Cardiac muscle cell (in vitro differentiated cells and primary cell): ENCODE results near the gene ASPG. TPM values are rescaled to one million over a fixed set of nuclear protein-coding genes. Genes with fewer than 3 reads are reported as not detected.
A peak's percentile ranks its signal among the peaks of the same experiment; 100 is the strongest.

Experiments used
- DNase-seq, 2 donors: peaks; one replicate each; pipeline versions ENCODE4 v3.0.0 to v3.0.0-alpha.2; 2010 to 2017; ENCODE audit warnings: low read depth in 1 of 2, low spot score in 1 of 2
- H3K27ac ChIP-seq: fragments of 200-600 bp; sonication (generic); 2 replicates; pipeline ENCODE4 v1.5.1; 2016
- H3K27me3 ChIP-seq: fragments of 200-600 bp; sonication (generic); 2 replicates; pipeline ENCODE4 v1.6.0; 2016; ENCODE audit warnings: control low read depth
- H3K36me3 ChIP-seq: fragments of 200-600 bp; sonication (generic); 2 replicates; pipeline ENCODE4 v1.5.1; 2016; ENCODE audit warnings: control low read depth
- H3K4me1 ChIP-seq: fragments of 200-600 bp; sonication (generic); 2 replicates; pipeline ENCODE4 v1.8.1; 2017; ENCODE audit warnings: low read depth, mild to moderate bottlenecking, mixed run types
- H3K4me3 ChIP-seq: fragments of 200-600 bp; sonication (generic); 2 replicates; pipeline ENCODE4 v1.5.1; 2016; ENCODE audit warnings: mild to moderate bottlenecking
- H3K9me3 ChIP-seq: fragments of 200-600 bp; sonication (generic); 2 replicates; pipeline ENCODE4 v1.5.1; 2017; ENCODE audit warnings: low read depth, mild to moderate bottlenecking, control low read depth
- CTCF ChIP-seq: IDR thresholded peaks from 2 replicates; pipeline ENCODE4 v1.5.1; 2012; ENCODE audit warnings: low read depth, mild to moderate bottlenecking, low read length
- polyA plus RNA-seq: library from polyadenylated mRNA; unstranded; fragments of >200 nt; fragmentation: Nextera tagmentation; extraction: Ambion mirVana; gene quantifications from 2 replicates; pipeline ENCODE4 v1.2.1, GENCODE V29; 2016
- total RNA-seq: library from RNA; depleted of rRNA; stranded (reverse); fragments of >200 nt; gene quantifications from 2 replicates; pipeline ENCODE4 v1.2.3, GENCODE V29; 2016

The ASPG gene
- total and polyA plus RNA-seq, 2 experiments from 2014 or later, result 3.4 to 7.3 TPM

- Histone ChIP-seq H3K9me3 (no peaks in the 10 kb centered on the region), H3K27me3 (no peaks in the 10 kb centered on the region), H3K4me3 (no peak overlapping the region), H3K4me1 (peaks cover 7% of the 10 kb centered on the region), H3K27ac (no peak overlapping the region), H3K36me3 (no peaks in the 10 kb centered on the region)
- DNase-seq, result peak in 1 of 2 donors; percentile 50
- TF ChIP-seq CTCF, result no peak
Observed at GRCh38 chr14:104049576-104050240, 35.8 kb upstream of the ASPG start.

DNA sequence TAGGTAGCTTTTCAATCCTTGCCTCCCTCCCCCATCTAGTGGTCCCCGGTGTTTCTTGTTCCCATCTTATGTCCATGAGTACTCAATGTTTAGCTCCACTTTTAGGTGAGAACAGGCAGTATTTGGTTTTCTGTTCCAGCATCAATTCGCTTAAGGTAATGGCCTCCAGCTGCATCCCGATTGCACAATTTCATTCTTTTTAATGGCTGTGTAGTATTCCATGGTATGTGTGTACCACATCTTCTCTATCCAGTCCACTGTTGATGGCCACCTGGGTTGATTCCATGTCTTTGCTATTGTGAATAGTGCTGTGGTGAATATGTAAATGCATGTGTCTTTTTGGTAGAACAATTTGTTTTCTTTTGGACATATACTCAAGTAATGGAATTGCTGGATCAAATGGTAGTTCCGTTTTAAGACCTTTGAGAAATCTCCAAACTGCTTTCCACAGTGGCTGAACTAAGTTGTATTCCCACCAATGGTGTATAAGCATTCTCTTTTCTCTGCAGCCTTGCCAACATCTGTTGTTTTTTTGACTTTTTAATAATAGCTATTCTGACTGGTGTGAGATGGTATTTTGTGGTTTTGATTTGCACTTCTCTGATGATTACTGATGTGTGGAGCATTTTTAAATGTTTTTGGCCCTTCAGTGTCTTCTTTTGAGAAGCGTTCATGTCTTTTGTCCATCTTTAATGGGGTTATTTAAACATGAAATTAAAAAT is 34.2 kb upstream of the ASPG start:
- Histone ChIP-seq H3K27me3 (no peaks in the 10 kb centered on the region), H3K27ac (no peak overlapping the region), H3K4me1 (peaks cover 7% of the 10 kb centered on the region), H3K4me3 (no peak overlapping the region), H3K9me3 (no peaks in the 10 kb centered on the region), H3K36me3 (no peaks in the 10 kb centered on the region)
- no peak for TF ChIP-seq CTCF
- DNase-seq, result no peak

GRCh38 chr14:104054222-104054905 is 31.1 kb upstream of the ASPG start:
- no peak for DNase-seq
- Histone ChIP-seq H3K4me3 (no peak overlapping the region), H3K36me3 (no peaks in the 10 kb centered on the region), H3K27ac (no peak overlapping the region), H3K9me3 (no peaks in the 10 kb centered on the region), H3K27me3 (peaks cover 12% of the 10 kb centered on the region), H3K4me1 (peaks cover 5% of the 10 kb centered on the region)
- TF ChIP-seq CTCF, result no peak

- Histone ChIP-seq H3K4me3 (no peak overlapping the region), H3K36me3 (no peaks in the 10 kb centered on the region), H3K27ac (no peak overlapping the region), H3K9me3 (no peaks in the 10 kb centered on the region), H3K4me1 (no peaks in the 10 kb centered on the region), H3K27me3 (peaks cover 9% of the 10 kb centered on the region)
- TF ChIP-seq CTCF, result no peak
- no peak for DNase-seq
Observed at GRCh38 chr14:104062281-104062680, 23.2 kb upstream of the ASPG start.

- H3K4me1 ChIP-seq, result no peaks in the 10 kb centered on the region
- DNase-seq, result no peak
- TF ChIP-seq CTCF, result no peak
Observed at GRCh38 chr14:104064003-104064402, 21.5 kb upstream of the ASPG start.

More at GRCh38 chr14:104064003-104064402, 21.5 kb upstream of the ASPG start:
- Histone ChIP-seq H3K27me3 (no peaks in the 10 kb centered on the region), H3K36me3 (no peaks in the 10 kb centered on the region), H3K4me3 (no peak overlapping the region), H3K27ac (no peak overlapping the region), H3K9me3 (no peaks in the 10 kb centered on the region)
